ENCODE results near the gene ENTPD6.

GRCh38 chr20:25220810-25221591, 25.5 kb downstream of the ENTPD6 start:
- no peak for TF ChIP-seq POLR2AphosphoS5 (IDR thresholded peaks at IDR 0.05)
- TF ChIP-seq POLR2A (IDR thresholded peaks at IDR 0.05): no peak
- no peak for TF ChIP-seq CTCF (IDR thresholded peaks at IDR 0.05)
